NCI-H2107 treated with DMSO at 0.1 percent for 48 hours (cell line): ENCODE results near the gene SHROOM3.

Experiments used
- DNase-seq: peaks from one replicate; lab custom pipeline; 2025; ENCODE audit not compliant: unreplicated experiment; lab: John Stamatoyannopoulos, UW

The SHROOM3 gene

DNA sequence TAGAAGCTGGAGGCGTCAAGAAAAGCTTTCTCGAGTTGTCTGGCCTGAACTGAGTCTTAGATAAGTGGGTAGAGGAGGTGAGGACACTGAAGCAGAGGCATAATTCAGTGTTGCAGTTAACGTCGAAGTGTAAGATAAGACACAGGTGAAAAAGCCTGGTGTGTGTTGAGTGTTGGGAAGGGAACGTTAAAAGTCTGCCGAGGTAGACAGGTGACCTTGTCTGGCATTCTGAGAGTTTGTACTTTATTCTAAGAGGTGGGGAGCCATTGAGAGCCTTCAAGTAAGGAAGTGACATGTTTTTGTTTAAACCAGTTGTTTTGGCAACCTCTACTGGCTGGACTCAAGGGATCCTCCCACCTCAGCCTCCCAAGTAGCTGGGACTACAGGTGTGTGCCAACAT is 219.1 kb downstream of the SHROOM3 start:
- no peak for DNase-seq

DNA sequence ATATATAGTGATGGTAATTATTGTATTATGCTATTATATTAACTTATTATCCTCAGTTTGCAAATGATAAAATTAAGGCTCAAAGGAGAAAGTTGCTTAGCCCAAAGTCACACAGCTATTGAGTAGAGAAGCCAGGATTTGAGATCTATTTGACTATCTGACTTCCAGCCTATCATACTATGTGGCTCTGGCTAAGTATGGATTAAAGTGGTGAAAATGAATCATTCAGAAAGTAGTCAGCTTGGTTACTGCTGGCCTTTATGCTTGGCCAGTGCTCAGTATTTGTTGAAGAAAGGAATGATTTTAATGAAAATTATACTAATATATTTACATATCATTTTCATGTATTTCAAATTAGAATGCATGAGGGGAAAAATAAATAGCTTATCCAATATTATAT is 219.8 kb downstream of the SHROOM3 start:
- DNase-seq = no peak

DNA sequence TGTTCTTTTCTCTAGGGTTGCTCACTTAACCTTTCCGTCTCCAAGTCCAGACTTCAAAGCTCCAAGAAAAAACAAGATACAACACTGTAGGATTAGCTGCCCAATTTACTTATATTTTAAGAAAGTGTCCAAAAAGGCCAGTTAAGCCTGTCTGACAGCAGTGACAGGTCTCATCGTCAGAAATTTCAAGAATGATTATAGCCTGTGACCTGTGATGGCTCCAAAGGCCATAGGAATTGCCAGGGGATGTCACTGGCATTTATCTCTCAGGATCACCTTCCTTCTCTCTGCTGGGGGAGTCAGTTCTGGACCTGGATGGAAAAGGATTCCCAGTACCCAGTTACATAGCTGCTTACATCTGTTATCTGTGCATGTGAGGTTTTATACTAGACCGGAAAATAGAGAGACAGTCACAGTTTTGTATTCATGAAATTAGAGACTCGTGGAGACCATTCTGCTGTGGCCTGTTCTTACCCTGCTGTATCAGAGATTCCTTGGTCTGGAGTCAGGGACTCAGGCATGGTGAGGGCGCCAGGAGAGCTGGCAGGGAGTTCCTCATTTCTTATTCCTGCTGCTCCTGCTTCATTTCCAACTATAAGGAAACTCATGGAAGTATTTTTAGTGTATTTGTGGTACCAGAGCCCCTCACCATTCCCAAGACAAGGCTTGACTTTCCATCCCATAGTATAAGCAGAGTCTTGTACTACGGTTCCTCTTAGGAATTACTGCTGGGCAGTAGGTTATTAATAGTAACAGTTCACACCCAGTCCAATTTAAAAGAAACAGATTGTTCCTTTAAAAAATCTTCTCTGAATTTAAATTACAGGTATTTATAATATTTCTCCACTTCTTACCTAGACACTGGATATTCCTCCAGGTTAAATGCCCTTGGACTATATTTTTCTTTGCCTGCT is 220.8 kb downstream of the SHROOM3 start:
- no peak for DNase-seq

GRCh38 chr4:76657443-76657842 is 222.4 kb downstream of the SHROOM3 start:
- no peak for DNase-seq

DNA sequence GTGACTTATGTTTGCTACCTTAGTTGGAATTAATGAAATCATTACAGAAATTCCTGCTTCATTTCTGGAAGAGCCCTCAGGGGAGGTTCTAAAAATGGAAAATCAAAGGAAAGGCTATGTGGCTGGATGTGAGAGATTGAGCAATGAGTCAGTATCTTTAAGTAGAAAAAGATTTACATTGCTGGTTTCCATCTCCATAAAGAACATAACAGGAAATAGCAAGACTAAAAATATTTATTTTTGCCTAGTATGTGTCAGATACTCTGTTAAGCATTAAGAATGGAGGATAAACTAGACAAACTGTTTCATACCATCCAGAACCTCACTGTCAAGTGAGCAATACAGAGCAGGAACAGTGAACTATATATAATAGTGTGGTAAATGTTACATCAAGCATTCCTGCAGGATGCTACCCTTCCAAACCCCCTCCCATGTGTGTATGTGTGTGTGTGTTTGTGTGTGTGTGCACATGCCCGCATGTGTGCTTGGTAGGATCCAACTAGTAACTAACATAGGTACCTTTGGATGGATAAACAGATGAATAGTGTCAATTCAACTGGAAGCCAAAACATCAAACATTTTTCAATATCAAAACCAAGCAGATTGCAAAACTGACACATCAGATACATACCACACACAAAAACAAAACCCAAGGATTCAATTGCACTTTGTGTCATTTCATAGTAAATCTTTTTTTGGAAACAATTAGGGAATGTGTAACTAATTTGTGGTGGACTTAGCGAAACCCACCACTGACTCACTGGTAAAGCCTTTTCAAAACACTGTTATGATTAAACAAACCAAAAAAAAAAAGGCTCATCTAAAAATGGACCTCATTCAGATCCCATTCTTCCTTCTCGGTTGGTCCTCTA is 223.4 kb downstream of the SHROOM3 start:
- no peak for DNase-seq

GRCh38 chr4:76659103-76659490 is 224.1 kb downstream of the SHROOM3 start:
- no peak for DNase-seq

- DNase-seq = no peak
Measured at GRCh38 chr4:76663824-76664223, 228.8 kb downstream of the SHROOM3 start.

GRCh38 chr4:76665153-76665552 is 230.1 kb downstream of the SHROOM3 start:
- DNase-seq = no peak

GRCh38 chr4:76665721-76666120 is 230.7 kb downstream of the SHROOM3 start:
- DNase-seq = no peak

- DNase-seq = no peak
Measured at GRCh38 chr4:76666944-76667532, 232.0 kb downstream of the SHROOM3 start.

DNA sequence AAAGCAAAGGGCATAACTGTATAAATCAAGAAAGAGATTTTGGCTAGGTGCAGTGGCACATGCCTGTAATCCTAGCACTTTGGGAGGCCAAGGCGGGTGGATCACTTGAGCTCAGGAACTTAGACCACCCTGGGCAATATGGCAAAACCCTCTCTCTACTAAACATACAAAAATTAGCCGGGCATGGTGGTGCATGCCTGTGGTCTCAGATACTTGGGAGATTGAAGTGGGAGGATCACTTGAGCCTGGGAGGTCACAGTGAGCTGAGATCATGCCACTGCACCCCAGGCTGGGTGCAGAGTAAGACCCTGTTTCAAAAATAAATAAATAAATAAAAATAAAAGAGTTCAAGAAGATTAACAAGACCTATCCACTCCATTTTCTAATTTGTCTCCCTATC is 235.6 kb downstream of the SHROOM3 start:
- no peak for DNase-seq

- no peak for DNase-seq
Measured at GRCh38 chr4:76673362-76673761, 238.3 kb downstream of the SHROOM3 start.

- no peak for DNase-seq
Measured at GRCh38 chr4:76674983-76675382, 240.0 kb downstream of the SHROOM3 start.

DNA sequence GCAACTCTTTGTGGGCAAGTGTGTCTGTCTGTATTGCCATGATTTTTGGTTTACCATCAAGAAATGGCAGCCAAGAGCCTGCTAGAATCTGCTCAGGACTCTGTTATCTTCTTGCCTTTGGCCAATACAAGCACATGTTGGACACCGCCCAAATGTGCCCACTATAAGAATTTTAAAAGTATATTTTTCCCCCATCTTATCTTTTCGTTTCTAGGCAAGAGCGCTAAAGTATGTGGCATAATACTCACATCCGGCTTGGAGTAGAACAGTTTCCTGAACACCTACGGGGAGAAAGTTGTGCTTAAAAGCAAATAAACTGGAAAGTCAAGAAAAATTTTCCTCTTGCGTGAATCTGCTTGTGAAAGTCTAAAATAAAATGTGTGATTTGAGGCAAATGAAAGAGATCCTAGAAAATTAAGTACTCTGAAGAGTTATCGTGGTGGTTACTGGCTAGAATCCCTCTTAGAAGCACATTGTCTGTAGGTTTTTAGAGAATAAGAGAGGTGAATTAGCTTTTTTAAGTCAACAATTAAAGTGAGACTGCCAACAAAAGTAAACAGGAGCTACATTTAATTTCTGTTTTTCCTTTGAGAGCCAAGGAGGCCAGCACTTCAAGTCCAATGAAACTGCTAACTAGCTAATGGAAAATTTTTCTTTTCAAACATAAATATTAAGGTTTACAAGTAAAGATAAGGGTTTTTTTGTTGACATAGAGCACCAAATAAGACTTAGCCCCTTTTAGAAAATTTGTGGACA is 242.7 kb downstream of the SHROOM3 start:
- peak; percentile 13 for DNase-seq

GRCh38 chr4:76679691-76680090 is 244.7 kb downstream of the SHROOM3 start:
- peak; percentile 43 for DNase-seq

GRCh38 chr4:76680952-76681351 is 245.9 kb downstream of the SHROOM3 start:
- no peak for DNase-seq

DNA sequence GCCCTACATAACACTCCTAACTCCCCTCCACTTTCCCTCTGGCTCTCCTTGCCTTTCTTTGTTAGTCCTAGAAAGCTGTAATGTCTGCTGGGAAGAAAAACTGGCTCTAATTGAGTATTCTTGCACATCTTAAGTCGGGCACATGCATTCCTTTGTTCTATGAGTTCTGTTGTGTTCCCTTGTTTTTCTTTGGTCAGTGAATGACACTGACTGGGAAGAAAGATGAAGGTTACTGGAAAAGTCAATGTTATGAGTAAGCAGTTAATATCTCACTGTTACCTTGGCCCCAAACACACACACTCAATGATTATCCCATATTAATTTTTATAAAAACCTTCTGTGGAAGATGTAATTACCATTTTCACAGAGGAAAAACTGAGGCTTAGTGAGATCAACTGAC is 247.0 kb downstream of the SHROOM3 start:
- no peak for DNase-seq

- no peak for DNase-seq
Measured at GRCh38 chr4:76683144-76683543, 248.1 kb downstream of the SHROOM3 start.

DNA sequence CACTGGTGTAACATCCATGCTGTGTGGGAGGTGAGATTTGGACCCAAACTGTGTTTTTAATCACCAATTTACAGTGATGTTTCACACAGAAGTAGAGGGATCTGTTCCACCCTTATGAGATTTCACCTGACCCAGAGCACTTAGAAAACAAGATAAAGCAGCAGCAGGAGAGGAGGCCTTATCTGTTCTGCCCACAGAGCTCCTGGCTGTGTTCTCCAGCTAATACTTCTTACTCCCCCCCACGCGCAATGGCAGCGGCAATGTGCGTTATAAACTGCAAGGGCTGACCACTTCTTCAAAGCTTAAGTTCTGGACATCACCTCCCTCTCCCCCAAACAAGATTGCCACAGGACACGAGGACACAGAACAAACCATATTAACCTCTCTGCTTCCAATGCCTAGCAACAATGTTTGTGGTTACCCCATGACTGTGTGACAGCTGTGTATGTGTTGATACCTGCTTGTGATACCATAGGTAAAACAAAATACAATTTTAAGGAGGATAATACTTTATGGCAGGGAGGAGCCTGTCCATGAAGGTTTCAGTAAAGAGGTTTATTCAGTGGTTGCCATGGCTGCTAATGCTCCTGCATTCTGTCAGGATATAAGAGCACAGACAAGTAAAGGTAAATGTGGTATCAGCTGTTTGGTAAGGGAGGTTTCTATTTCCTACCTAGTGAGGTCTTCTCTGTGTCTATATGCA is 252.9 kb downstream of the SHROOM3 start:
- peak; percentile 46 for DNase-seq

DNA sequence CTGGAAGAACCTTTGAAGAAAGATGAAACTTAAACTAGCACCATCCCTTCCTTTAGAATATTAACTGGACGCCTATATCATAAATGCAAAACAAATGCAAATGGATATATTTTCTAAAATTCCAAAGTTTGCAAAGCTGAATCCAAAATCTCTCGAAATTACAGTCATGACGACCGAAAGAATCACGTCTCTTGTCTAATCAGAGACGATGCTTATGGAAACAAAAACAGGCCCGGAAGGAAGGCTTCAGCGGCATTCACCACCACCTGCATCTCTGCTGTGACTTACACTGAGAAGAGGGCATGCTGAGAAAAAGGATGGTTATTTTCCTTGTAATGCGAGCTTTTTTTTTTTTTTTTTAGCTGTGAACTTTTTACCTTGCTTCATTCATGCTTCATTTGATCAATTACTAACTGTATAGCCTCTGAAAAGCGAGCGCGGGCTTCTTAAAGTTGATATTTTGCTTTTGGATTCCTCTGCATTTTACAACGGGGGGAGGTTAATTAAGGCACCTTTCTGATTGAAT is 253.7 kb downstream of the SHROOM3 start:
- DNase-seq = peak; percentile 75
